D341Med (cell line): ENCODE measurements around the gene LIF.
"Not testable (repeated sequence)": the region's sequence is repeated elsewhere in the genome, so short reads cannot be mapped to it uniquely, and the experiment has no call there.

Source experiments
- DNase-seq: peaks from one replicate; pipeline ENCODE4 v3.0.0; 2012; ENCODE audit warnings: low spot score

Gene LIF

DNA sequence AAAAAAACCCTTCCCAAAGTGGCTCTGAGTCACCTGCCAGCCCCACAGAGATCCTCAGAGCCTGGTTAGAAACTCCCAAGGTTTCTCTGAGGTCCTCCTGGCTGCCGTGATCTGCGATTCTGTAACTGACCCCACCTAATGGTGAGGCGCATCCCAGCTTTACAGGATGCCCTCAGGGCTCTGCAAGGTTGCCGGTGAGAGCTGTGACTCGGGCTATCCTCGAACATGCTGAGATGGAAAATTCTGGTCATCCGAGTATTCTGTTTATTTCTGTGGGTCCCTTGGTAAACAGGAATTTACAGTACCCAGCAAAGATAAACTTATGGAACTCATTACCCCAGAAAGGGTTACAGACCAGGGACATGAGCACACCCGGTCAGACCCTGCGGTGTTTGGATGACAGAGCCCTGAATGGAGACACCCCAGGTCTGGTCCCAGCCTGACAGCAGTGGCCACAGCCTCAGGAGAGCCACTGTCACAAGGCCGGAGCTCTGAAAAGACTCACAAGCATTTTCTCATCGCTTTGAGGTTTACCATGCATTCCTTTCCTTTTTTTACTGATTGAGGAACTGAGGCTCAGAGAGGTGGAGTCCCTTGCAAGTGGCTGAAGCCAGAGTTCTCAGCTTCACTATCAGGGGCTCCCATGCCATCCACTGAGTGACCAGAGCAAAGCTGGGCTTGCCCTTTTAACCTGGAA lies 22.2 kb downstream of the LIF start:
- no peak for DNase-seq

DNA sequence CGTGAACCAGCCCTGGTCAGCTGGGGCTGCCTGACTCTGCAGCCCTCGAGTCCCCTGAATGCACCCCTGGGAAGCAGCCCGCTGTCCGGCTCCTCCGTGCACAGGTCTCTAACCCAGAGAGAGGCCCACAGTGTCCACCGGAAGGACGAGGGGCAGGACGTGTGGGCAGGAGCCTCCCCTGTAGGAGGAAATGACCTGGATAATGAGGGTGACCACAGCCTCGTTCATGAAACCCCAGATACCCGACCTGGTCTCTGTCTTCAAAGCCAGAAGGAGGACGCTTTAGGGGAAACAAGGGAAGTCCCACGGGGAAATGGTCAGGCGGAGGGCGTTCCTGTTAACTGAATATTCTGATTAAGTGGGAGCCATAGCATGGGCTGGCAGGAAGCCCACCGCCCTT lies 23.3 kb downstream of the LIF start:
- DNase-seq: no peak

DNA sequence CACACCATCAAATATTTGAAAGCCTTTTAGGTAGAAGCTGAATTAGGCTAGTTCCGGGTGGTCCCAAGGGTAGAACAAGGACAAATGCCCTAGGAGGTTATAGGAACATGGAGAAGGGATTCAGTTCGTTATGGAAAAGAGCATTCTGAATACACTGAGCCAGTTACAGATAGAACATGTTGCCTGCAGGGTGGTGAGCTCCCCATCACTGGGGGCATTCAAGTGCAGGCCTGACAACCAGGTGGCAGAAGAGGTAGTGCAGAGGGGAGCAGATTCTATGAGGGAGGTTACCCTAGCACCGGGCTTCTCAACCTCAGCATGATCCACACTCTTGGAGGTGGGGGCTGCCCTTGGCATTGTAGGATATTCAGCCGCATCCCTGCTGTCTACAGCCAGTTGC lies 24.2 kb downstream of the LIF start:
- no peak for DNase-seq

DNA sequence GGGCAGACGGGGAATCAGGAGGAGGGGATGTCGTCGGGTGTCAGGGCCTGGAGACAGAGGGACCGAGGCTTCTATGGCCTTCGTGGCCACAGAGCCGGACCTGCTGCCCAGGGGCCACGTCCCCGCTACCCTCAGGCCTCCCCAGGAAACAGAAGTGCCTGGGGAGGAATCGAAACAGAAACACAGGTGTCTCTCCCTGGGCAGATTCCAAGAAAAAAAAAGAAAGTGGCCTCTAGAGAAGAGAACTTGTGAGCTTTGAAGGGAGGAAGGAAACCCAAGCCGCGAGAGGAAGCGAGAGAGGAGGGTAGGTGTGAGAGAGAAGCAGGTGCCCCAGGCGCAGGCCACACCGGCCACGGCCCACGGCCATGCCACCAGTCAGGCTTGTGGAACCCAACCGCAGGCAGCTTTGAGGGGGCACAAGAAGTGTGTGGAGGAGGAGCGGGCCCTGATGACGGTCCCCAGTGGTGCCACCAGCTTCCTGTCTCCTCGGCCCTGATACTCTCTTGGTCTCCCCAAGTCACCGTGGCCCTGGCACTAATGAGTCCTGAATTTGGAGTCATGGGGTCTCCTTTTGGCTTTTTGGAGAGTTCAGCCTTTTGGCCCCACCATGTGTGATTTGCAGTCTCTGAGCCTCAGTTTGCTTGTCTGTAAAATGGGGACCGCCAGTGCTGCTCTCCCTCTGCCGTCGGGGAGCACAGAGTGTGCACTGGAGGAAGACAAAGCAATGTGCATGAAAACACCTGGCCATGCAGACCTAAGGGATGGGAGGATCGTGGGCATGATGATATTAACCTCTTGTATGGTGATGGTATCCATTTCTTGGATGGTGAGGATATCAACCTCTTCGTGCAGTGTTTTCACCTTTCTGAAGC lies 25.2 kb downstream of the LIF start:
- no peak for DNase-seq

DNA sequence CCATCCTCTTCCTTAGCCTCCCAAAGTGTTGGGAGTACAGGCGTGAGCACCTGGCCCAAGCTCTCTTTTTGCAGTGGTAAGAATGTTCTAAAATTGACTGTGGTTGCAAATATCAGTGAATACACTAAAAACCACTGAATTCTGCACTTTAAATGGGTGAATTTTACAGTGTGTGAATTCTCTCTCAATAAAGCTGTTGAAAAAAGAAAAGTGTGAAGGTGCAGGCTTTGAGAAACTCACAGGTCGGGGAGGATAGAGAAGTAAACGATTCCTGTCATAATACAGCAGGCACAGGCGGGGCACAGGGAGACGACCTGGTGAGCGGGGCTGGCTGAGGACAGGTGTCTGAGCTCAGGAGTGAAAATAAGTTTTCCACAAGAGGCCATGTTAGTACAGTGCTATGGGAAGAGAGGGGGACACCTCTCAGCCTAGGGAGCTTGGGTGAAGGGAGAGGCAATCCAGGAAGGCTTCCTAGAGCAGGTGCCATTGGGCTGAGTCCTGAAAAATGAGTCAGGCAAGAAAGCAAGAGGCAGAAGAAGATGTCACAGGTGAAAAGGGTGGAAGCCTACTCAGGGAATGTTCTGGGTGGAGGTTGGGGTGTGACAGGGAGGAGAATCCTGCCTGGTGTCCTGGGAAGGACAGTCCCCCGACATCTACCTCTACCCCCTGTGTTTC lies 26.1 kb downstream of the LIF start:
- DNase-seq: no peak

DNA sequence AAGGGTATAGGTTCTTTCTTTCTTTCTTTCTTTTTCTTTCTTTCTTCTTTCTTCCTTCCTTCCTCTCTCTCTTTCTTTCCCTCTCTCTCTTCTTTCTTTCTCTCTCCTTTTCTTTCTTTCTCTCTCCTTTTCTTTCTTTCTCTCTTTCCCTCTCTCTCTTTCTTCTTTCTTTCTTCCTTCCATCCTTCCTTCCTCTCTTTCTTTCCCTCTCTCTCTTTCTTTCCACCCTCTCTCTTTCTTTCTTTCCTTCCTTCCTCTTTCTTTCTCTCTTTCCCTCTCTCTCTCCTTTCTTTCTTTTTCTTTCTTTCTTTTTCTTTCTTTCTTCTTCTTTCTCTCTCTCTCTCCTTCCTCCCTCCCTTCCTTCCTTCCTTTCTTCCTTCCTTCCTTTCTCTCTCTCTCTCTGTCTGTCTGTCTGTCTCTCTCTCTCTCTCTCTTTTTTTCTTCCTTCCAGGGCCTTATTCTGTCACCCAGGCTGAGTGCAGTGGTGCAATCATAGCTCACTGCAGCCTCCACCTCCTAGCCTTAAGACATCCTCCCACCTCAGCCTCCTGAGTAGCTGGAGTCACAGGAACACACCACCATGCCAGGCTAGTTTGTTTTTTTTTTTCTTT lies 26.8 kb downstream of the LIF start:
- DNase-seq: no peak

DNA sequence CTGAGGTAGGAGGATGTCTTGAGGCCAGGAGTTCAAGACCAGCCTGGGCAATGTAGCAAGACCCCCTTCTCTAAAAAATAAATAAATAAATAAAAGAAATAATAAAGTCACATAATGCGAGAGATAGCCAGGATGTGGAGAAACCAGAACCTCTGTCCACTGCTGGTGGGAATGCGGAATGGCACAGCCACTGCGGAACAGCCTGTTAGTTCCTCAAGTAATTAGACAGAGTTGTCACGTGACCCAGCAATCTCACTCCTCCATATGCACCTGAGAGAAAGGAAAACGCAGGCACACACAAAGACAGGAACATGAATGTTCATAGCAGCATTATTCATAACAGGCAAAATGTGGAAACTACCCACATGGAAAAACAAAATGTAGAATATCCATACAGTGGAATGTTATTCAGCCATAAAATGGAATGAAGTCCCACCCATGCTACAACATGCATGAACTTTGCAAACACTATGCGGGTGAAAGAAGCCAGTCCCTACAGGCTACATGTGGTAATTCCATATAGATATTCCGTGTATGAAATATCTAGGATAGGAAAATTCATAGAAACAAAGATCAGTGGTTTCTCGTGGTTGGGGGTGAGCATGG lies 27.4 kb downstream of the LIF start:
- DNase-seq: no peak

DNA sequence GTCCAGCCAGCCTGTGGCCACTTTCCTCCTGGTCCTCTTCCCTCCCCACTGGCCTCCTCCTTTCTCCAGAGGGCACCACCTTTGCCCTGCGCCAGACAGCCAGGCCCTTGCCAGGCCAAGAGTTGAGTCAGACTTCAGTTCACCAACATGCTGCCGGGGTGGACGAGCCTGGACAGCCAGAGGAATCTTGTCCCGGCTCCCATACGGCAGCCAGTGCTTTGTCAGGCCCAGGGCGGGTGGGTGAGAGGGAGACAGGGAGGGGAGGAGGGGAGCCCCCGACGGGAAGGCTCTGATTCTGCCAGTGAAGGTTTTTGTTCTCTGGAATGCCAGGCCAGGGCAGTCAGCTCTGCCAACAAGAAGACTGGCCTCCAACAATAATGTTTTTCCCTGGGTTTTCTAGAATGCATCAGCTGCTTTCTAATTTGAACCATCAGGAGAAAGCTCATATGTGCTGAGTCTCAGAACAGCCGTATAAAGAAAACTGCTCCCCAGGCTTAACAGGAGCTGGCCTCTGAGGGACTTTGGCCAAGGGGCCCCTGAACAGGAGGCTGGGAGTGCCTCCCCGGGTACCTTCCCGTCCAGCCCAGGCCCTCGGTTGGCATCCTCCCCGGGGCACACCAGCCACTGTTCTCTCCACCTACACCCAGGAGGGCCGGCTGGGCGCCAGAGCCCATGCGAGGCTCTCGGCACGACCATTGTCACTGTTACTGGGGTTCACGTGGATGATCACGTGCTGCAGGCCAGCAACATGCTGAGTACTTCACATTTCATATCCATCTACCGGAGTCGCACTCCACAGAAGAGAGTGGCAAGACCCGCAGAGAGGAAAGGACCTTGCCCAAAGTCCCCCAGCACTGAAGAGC lies 28.6 kb downstream of the LIF start:
- no peak for DNase-seq

DNA sequence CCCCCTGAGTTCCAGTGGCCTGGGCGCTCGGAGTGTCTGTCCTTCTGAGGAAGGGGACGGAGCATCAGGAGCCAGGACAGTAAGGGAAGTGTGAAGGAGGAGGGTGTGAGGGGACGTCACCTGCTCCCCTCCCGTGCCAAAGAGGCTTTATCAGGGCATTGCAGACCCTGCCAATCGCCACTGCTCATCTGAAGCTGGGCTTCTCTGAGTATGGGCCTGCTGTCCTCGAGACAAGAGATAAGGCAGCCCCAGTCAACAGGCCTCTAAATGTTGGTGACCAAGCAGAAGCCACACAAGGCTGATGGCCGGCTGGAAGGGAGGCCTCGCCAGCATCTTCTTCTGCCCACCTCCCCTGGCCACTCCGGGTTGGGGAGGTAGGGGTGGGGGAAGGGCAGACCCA lies 29.8 kb downstream of the LIF start:
- DNase-seq: no peak

DNA sequence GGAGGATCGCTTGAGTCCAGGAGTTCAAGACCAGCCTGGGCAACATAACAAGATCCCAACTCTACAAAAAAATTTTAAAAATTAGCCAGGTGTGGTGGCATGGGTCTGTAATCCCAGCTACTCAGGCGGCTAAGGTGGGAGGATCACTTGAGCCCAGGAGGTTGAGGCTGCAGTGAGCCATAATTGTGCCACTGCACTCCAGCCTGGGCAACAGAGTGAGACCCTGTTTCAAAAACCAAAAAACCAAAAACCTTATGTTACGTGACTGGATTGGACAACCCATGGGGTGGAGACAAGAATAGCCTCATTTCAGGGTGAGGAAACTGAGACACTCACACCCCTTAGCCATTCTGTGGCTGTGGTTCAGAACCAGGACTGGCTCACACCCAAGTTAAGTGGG lies 30.3 kb downstream of the LIF start:
- DNase-seq: not testable (repeated sequence)

DNA sequence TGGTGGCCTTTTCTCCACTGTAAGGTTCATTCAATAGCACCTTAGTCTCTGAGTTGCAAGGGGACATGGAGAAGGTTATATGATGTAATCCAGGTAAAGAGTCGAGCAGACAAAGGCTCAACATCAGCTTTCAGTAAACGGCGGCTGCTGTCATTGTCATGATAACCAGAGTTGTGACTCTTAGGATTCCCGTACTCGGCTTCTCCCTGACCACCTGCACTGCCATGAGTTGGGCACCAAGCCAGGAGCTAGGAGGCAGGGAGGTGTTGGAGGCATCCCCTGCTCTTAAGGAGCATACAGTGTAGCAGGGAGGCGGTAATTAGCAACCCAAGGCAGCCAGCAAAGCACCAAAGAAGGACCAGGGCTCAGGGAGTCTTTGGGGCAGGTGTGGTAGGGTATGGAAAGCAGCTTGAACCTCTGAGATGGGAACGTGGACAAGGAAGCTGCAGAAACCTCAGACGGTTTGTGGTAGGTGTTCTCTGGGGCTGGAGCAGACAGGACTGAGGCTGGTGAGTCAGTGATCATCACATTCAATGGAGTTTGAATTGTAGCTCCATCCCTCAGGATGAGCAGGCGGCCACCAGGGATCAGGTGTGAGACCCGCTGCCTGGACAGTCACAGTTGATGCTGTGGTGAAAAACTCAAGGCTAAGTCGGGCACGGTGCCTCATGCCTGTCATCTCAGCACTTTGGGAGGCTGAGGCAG lies 31.7 kb downstream of the LIF start:
- DNase-seq: no peak

DNA sequence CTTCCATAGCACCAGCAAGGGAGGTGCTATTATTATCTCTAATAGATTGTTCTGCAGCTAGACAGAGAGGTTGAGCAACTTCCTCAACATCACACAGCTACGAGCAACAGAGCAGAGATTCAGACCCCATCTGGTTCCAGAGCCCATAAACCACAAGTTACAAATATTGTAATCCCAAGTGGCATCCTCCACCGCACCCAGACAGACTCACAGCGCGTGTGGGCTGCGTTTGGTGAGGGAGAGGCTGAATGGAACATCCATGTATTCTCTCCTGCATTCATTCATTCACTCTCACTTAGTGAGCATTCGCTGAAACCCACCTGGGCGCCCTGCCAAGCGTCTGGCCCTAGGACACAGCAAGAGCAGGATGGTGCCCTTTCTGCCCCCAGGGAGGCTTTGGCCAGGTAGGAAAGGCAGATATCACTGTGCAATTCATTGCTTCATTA lies 33.5 kb downstream of the LIF start:
- DNase-seq: no peak

DNA sequence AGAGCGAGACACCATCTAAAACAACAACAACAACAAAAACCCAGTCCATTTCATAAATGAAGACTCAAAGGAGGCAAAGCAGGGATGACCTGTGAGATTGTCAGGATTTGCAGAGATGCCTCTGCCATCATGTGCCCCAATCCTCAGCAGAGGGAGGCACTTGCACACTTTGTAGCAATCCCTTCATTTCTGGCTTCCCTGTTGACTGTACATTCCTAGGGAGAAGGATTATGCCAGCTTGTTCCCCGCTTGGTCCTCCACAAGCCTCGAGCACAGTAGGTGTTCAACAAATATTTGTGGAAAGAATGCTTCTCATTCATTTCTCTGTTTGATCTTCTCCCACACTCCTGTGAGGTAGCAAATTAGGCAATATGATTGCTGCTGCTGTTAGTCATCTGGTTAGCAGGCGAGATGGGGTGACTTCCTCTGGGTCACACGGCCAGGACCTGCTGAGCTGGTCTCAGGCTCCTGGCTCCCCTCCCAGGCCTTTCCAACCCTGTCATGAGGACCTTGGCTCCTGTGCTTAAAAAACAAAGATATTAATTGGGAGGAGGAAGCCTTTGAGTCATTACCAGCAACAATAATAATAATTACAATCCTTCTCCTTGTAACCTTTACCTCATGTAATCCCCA lies 34.1 kb downstream of the LIF start:
- DNase-seq: peak; percentile 21

DNA sequence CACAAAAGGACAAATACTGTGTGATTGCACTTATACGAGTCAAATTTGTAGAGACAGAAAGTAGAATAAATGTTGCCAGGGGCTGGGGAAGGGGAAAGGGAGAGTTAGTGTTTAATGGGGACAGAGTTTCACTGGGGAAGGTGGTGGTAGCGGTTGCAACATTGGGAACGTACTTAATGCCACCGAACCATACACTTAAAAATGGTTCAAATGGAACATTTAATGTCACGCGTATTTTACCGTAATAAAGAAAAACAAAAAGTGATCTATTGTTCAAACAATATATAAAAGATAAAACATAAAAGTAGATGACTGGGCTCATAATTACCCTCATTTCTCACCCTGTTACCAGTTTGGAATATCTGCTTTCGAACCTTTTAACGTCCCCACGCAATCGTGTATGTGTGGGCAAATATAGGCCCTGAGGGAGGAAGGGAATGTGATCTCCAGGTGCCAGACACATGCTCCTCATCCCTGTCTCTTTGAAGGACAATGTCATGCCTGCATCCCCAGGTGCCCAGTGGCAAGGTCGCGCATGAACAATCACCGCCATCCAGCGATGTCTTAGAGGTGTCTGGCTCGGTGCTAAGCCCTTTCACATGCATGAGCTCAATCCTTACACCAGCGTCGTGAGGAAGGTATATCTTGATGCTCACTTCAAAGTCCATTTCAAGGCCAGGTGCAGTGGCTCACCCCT lies 35.3 kb downstream of the LIF start:
- peak; percentile 8 for DNase-seq

DNA sequence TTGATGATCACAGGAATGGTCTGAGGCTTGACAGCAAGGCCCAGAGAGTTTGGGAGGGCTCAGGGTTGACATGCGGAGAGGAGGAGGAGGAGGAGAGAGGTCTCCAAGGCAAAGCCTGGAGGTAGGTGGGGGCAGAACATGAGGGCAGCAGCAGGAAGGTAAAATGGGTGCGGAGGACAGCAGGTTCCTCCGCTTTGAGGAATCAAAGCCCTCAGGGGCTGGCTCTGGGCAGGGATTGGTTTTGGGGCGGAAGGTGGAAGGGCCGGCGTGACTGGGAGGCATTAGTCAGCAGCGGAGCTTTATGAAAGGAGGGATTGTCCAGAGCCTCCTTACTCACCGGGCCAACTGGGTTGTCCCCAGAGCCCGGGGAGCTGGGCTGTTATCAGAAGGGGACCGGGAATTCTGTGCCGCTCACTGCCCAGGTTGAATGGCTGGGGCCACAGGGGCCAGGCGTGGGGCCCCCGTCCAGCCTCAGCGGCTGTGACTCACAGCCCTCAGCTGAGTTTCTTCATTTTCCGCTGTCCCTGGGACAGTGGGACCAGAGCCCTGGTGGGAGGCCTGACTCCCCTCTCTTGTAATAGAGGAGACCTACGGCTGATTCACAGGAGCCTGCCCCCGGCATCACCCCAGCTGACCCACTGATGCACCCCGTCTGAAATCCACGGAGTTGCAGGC lies 36.2 kb downstream of the LIF start:
- DNase-seq: peak; percentile 25

DNA sequence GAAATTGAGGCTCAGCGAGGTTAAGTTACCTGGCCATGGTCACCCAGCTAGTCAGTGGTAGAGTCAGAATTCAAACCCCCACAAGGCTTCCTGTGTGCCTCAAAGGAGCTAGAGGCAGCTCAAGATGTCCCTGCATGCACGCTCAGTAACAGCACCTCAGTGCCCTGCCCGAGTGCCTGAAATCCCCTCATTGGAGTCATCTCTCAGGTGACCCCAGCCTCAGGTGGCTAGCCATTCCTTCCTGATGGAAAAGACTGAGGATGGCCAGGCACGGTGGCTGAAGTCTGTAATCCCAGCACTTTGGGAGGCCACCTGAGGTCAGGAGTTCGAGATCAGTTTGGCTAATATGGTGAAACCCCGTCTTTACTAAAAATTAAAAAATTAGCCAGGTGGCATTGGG lies 36.9 kb downstream of the LIF start:
- DNase-seq: no peak

DNA sequence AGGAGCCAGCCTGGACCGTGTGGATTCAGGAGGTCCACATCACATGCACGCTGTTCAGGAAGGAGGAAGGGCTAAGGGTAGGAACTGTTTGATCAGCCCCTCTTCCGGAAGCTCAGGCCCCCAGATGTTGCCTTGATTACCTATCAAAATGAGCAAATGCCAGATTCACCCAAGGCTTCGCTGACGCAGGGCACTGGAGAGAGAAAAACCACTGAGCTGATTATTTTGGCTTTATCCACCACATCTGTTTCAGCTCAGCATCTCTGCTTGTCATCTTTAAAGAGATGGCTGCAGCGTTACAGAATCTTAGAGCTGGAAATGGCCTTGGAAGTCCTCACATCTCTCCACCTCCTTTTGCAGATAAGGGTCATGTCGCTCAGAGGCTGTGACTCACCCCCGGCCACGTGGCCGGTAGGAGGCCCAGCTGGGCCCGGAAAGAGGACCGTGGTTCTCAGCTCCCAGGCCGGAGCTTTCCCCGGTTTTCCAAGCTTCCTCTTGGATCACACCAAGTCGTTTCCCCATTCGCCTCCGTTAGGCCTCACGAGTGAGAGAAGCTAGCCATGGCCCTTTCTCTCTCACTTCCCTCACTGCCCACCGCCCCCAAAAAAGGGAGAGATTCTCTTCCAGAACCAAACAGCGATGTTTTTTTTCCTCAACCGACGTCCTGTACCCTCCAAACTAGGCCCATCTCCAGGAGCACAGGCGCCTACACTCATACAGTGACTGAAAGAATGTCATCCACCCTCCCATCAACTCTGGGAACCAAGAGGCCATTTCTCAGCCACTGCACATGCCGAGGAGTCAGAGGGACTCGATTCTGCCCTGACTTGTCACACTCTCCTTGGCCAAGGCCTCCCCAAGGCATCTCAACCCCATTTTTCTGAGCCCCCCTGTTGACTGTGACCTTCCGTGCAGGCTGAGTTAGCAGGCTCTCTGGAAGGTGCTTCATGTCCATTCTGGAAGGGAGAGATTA lies 37.6 kb downstream of the LIF start:
- no peak for DNase-seq

DNA sequence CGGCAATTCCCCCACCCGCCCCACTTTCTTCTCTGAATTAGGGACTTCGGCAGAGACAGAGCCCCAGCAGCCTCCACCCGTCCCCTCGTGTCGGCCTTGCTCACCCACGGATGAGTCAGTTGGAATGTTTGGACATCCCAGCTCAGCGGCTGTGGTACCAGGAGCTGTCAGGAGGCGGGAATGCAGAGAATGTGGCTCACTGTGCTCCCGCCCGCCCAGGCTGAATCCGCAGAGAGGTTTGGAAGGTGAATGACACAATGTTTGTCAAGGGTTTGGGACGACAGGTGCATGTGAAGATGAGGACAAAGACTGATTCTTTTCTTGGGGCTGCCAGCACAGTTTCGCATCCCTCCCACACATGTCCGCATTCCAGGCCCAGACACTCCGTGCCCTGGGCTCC lies 39.6 kb downstream of the LIF start:
- no peak for DNase-seq
